HG02973 (cell line): ENCODE data around the gene ADAMTSL1.

Experiments used
- ATAC-seq: cut with Tn5 transposase; IDR thresholded peaks from one replicate; pipeline ENCODE4 v1.9.1; 2021; ENCODE audit warnings: moderate library complexity; ENCODE audit not compliant: unreplicated experiment

Gene ADAMTSL1

DNA sequence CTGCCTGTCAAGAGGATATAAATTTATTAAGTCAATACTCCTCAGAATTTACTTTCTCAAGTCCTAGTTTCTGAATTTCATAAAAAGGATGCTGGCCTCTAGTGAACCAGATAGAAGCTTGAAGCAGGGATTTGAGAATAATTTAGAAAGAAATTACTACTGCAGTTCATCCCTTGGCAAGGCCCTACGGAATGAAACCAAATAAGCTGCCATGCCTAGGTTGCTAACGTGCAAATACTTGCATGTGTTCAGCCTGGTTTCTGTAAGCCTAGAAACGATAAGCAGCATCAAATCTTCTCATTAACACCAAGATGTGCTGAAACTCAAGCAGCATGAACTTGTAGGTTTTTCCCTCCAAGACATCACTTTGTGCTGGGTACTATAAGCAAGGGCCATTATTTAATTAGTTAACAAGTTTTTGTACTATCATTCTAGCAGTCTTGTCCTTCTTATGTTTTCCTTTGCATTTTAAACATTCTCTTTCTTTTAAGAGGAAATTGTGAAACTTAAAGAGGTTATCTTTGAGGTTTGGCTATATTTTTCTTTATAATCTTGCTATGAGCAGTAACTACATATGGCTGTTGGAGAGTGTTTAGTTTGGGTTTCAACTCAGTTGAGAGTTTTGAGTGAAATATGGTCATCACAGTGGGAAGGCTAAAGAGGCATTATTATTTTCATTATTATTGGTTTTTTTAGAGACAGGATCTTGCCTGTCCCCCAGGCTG is 71.8 kb downstream of the ADAMTSL1 start:
- no peak for ATAC-seq

DNA sequence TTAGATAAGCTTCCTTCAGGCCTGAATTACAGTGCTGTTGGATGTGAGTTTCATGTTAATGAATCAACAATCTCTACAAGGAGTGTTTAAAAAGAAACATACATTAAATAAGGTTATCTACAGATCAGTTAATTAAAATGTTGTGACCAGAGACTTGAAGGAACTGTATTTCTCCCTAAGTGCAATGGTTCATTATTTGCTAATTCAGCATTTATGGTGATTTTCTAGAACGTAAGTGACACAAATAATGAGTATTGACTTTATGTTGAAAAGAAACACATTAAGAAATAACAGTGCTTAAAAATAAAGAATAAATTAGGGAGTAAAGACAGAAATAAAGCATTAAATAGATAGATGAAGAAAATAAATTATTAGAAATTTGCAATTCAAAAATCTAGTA is 74.5 kb downstream of the ADAMTSL1 start:
- ATAC-seq = no peak

DNA sequence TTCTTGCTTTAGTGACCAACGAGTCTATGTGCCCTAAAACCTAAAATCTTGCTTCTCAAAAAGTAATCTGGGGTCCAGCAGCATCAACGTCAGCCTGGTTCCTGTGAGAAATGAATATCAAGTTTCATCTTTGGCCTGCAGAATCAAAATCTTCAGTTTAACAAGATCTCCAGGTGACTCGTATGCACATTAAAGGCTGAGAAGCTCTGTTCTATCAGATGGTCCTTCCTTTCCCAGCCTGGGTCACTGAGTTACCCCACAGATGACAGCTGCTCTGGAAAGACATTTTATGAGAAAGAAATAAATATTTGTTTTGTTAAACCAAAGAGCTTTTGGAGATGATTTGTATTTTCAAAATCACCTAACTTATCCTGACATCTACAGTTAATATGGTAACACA is 75.8 kb downstream of the ADAMTSL1 start:
- ATAC-seq = no peak

DNA sequence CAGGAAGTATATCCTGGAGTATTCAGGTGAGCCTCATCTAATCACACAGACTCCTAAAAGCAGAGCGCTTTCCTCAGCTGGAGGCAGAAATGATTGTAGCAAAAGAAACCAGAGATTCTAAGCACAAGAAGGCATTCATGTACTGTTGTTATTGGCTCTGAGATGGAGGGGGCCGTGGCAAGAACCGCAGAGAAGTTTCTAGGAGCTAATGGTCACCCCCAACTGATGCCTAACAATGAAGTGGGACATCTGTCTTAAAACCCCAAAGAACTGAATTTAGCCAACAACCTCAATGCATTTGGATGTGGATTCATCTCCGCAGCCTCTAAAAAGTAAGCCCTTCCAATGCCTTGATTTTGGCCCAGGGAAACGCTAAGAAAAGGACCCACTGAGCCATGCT is 76.3 kb downstream of the ADAMTSL1 start:
- no peak for ATAC-seq

DNA sequence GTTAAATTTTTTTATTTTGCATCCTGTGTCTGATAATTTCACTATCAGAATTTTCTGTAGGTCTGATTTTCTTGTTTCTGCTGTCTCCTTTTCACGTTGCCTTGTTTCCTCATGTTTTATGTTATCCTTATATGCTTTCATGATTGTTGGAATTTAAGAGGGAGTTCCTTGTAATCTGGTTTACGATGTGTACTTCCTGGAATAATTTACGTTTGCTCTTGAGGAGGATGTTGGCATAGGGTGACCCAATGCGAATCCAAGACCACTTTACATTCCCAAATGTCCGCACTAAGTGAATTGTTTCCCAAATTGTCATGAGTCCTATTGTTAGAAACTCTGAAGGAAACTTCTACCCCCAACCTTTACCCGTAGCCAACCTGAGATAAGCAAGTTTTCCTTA is 80.3 kb downstream of the ADAMTSL1 start:
- ATAC-seq = no peak

DNA sequence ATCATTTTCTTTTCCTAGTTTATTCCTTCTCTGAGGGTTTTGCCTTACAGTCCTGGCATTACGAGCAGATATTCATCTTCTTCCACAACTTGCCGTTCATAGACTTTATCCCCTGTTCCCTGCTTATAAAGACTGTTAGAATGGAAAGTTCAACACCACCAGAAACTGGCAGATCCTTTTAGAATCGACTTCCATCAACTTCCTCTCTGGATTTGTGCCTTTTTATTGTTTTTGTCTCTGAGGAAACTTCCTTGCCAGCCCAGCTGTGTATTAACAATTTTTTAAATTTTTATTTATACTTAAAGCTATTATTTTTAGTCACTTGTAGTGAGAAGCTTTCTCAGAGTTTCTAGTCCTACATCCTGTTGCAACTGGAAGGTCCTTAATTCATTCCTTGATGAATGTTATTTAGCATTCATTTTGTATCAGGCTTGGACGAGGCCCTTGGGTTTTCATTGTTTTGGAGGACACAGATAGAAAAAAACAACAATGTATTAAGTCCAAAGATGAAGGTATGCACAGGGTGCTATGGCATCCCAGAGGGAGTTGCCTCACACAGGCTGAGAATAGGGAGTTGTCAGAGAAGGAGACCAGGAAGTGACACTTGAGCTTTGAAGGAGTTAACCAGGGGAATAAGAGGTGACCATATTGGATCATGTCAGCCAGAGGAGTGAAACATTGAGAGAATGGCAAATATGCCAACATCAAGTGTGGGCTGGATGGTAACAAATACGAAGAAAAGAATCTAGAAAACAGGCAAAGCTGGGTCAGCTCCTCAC is 81.3 kb downstream of the ADAMTSL1 start:
- ATAC-seq = no peak

DNA sequence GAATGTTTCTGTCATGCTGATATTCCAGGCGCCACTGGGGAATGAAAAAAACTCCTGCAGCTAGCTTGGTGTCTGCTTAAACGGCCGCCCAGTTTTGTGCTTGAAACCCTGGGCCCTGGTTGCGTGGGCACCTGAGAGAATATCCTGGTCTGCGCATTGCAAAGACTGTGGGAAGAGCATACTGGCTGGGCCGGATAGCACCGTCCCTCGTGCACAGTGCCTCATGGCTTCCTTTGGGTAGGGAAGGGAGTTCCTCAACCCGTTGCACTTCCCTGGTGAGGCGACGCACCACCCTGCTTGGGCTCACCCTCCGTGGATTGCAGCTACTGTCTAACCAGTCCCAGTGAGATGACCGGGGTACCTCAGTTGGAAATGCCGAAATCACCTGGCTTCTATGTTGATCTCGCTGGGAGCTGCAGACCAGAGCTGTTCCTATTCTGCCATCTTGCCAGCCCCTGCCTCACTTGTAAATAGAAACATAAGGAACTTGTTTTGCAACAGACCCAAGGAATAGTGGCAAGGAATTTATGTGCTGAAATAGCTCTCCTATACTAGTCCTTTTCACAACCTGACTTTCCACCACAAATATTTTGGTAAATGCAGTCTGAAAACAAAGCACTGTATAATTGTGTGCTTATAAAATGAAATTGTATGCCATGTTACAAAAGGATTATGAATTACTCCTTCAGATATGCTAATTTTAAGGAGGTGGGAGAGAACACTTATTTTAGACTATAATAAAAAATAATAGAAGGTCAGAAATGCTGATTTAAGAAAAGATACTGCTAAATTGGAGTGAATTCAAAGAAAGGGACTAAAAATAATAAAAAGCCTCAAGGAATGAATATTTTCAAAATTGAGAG is 90.3 kb downstream of the ADAMTSL1 start:
- no peak for ATAC-seq

DNA sequence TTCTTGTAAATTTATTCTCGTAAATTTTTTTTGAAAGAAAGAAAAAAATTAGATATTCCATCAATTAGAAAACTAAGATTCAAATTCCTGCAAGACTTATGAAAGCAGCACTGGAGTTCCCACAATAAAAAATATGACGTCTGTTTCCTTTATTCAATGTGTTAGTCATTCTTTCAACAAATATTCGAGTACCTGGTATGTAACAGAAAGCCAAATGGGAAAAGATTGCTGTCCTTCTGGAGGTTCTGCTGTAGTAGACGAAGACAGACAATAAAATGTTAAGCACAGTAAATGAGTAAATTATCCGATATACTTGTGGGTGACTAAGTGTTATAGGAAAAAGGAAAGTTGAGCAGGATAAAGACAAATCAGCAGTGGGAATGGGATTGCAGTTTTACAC is 92.2 kb downstream of the ADAMTSL1 start:
- no peak for ATAC-seq

DNA sequence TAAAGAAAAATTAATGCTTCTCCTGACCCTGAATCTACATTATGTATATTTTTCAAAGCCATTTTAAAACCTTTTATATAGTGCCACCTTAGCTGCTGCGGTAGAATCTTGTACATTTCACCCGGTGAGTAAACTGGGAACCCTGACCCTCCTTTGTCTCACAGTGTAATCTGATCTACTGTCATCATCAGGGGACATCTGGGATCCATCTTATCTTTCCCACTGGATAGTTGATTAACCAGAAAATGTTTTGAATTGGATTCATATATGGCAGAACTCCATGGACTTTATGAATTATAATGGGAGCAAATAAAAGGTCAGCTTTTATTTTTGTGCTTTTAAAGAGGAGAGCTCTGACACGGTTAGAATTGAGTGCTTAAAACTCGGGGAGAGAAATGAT is 95.0 kb downstream of the ADAMTSL1 start:
- no peak for ATAC-seq

DNA sequence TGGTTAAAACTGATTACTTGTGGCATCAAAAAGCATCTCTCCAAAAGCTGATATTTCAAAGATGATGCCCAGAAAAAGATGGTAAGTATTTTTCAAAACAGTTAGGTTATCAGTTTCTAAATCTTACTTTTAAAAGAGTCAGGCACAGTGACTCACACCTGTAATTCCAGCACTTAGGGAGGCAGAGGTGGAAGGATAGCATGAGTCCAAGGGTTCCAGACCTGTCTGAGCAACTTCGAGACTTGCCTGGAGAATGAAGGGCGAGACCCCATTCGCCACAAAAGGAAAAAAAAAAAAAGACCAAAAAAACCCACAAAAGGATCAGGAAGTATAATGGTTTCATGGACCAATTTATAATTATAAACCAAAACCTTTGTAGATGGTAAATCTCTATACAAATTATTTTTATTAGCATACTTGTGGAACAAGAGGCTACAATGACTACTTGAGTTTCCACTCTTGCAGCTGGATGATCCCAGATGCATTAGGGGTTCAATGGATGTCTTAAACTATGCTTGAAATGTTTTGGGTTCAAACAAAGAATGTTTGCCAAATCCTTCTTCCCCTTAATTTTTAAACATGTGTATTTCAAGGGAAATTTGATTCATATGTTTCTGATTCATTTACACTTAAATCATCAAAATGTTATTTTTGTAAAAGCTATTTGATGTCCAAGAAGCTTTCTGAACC is 96.1 kb downstream of the ADAMTSL1 start:
- no peak for ATAC-seq

DNA sequence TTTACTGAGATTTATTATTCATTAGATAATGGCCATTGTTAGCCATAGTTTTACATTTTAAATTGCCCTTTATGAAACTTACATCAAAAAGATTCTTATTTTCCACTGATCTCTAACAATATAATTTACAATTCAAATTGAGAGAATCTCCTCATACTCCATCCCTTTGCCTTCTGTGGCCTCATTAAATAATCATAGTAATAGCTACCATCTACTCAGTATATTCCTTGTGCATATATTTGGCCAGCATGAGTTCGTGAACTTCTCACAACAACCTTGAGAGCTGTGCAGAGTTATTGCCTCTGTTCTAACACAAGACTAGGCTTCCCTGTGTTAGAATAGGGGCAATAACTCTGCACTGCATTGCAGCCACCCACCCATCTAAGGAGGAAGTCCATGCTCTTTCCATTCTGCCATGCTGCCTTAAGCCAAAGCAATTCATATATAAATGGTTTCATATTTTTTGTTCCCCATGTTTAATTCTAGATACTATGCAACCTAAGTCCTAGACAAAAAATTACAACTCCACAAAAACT is 99.1 kb downstream of the ADAMTSL1 start:
- no peak for ATAC-seq

DNA sequence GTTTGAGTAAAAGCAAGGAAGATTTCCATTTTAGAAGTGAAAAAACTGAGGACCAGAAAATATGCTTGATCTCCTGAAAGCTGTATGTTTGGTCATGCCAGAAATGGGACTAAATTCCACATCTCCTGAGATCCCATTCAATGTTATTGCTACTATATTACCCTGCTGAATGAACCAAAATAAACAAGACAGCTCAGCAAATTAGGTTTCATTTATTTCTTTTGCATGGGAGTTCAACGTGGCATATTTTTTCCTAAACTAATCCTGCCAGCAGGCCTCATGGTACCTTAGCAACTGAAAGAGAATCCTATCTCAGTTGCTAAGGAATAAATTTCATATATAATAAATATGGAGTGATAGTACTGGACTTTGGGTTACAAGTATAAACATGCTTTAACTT is 101.7 kb downstream of the ADAMTSL1 start:
- ATAC-seq = no peak

DNA sequence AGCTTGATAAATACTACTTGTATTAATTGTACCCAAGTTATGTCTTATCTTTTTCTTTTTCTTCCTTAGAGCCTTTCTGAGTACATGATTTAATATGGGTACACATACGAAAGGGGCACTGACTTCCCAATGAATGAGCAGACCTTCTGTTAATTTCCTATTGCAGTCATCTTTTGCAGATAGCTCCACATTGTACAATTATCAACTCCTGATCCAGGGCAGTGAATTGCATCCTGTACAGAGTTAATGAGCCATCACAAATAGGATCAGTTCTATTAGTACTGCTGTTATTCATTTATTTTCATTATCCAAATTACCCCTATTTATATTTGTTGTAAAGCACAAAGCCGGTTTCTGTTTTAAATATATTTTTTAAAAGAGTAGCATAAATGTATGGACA is 105.6 kb downstream of the ADAMTSL1 start:
- no peak for ATAC-seq

DNA sequence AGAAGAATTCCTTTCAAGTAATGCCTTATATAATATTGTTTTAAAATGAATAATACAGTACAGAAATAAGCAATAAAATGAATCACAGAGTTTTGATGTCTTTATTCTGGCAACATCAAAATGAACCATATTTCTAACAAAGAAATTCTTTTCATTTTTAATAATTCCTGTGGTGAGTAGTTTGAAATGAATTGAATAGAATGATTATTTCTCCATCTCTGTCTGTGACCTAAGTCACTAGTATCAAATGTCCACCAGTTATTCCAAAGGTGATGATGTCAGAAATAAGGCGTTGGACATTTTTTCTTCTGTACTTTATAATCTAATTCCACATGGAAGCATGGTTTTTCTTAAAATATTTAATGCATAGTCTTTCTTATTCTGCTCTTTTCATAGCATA is 106.2 kb downstream of the ADAMTSL1 start:
- ATAC-seq = no peak

DNA sequence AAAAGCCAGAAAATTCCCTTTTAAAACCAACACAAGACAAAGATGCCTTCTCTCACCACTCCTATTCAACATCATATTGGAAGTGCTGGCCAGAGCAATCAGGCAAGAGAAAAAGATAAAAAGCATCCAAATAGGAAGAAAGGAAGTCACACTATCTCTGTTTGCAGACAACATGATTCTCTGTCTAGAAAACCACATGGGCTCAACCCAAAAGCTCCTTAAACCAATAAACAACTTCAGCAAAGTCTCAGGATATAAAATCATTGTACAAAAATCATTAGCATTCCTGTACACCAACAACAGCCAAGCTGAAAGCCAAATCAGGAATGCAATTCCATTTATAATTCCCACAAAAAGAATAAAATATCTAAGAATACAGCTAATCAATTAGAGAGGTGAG is 112.0 kb downstream of the ADAMTSL1 start:
- ATAC-seq = no peak

DNA sequence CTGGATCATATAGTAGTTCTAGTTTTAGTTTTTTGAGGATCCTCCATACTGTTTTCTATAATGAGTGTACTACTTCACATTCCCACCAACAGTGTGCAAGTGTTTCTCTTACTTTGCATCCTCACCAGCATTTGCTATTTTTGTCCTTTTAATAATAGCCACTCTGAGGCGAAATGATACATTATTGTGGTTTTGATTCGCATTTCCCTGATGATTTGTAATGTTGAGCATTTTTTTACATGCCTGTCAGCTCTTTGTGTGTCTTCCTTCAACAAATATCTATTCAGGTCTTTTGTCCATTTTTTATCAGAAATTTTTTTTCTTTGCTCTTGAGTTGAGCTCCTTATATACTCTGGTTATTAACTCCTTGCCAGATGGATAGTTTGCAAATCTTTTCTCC is 114.0 kb downstream of the ADAMTSL1 start:
- no peak for ATAC-seq

DNA sequence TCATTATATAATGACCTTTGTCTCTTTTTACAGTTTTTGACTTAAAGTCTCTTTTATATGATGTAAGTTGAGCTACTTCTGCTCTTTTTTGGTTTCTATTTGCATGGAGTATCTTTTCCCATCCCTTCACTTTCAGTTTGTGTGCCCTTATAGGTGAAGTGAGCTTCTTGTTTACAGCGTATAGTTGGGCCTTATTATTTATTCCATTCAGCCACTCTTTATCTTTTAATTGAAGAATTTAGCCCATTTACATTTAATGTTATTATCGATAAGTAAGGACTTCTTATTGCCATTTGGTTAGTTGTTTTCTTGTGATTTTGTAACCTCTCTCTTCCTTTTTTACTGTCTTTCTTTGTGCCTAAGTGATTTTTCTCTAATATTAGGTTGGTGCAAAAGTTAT is 117.3 kb downstream of the ADAMTSL1 start:
- no peak for ATAC-seq

DNA sequence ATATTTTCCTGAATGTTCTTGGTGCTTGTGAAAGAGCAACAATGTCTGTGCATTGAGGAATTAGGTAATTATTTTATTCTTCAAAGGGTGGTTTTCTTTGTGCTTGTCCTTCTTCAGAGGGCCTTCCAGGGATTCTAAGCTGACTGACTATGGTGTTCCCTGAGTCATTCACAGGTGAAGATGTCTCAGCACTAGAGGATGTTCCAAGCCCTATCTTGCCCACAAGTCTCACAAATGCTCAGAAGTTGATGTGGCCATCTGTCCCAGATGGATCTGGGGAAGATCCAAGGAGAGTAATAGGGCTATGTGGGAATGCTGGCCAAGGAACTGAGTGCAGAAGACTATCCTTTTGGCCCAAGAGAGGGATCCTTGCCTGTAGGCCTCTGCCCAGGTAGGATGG is 120.9 kb downstream of the ADAMTSL1 start:
- no peak for ATAC-seq

DNA sequence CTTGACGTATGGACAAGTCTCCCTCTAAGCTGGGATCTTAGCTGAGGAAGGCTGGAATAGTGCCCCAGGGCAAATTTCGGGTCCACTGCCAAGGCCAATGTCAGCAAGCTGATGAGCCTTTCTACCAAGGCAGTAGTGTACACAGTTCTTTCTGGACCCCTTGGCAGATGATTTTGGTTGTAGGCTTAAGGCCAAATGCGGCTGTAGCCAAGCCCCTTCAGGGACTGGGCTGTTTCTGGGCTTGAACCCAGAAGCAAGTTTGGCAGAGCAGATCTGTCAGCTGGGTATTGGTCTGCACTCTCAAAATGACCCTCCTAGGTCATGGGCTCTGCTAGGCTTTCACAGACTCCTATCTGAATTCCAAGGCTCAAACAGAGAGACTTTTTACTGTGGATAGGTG is 121.6 kb downstream of the ADAMTSL1 start:
- ATAC-seq = no peak

DNA sequence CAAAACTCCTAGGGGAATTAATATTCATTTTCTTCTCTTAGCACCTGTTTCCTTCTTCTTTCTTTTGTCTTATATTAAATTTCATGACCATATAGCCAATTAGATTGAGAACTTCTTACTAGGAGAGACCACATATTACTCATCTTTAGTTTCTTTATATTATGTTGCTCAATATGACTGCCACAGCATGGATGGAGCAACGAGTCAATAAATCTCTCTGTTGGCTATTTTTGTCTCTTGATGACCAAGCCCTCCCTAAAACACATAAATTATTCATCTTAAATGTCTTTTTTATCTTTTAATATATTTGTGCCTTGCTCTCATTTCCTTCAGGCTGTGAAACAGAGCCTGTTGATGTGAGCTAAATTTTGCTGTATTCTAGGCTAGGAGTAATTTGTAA is 123.0 kb downstream of the ADAMTSL1 start:
- no peak for ATAC-seq

DNA sequence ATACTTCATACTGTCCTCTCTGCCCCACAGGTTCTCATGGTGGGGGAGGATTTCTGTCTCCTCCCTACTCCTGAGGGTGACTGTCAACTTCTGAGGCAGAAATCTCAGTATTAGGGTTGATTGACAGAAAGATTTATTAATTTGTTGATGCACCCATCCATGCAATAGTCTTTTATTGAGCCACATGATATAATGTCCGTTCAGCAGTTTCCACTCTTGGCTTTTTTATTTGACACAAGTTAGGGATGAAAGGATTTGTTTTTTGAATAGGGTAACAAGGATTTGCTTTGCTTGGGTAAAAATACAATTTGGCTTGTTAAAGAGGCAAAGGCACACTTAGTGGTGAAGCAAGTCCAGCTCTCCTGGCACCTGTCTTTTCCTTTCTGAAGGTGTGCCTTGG is 125.0 kb downstream of the ADAMTSL1 start:
- ATAC-seq = no peak
